GM18526 (cell line): Measurements from ENCODE around the gene COX17.

Experiments used
- POLR2A ChIP-seq: IDR thresholded peaks from 3 replicates; pipeline ENCODE4 v1.6.1; 2011; ENCODE audit not compliant: insufficient read length; ENCODE audit errors: extremely low read depth

COX17 gene

DNA sequence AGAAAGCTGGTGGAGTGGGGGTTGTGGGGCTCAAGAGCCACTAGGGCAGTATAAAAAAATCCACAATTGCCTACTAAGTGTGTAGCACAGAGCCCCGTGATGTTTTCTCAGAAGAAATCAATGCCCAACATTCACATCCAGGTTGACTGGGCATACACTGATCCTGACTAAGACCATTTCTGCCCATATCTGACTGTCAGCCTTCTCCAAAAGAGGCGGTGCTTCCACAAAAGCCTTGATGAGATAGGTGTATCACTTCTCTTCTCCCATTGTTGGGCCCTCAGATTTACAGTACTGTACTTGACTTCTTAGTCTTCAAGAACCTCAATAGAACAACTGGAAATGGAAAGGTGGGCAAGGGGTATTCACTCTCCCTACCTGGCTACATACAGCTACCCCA lies 18.2 kb downstream of the COX17 start:
- TF ChIP-seq POLR2A, result no peak

DNA sequence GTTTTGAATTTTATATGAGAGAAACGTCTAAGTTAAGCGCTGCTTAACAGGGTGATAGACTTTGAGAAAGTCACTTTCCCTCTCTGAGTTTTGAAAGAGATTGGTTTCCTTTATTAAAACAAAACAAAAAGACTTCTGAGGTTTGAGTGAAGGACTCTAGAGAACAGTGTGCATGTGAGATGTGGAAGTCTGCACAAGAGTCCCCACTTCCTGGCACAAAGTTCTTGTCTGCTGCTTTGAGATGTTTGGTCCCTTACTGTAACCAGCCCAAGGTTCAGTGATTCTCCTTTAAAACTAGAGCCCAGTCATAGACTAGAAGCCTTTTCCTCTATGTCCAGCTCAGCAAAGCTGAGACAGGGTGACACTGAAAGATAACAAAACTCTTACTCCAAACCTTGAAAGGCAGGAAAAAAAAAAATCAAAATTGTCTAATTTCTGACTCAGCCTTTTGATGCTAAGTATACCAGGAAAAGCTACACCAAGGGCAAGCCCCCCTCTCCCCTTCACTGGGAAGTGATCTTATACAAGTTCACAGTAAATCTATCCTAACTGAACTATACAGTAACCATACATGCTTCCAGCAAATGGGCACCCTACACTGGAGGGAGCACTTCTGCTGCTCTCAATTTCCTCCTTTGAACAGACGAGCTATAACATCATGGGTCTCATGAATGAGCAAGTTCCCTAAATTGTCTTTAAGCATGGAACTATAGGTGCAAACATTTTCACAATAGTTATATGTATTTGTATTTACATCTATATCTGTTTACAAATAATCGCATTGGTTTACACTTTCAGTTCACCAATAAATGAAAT lies 19.1 kb downstream of the COX17 start:
- no peak for TF ChIP-seq POLR2A

DNA sequence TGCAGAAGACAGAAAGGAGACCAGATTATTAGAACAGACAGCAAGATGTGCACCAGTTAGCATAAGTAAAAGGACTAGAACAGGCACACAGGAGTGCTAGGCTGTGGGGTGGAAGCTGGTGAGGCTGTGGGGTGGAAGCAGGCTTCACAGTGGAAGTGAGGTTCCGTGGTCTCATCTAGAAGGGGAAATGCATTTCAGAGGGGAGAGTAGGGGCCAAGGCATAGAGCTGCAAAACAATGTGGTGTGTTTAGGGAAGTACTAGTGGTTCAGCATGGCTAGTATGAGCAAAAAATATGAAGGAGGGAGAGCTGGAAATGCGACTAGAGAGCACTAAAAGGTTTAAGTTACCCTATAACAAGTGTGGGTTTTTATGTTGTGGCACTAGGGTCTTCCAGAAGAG lies 23.3 kb downstream of the COX17 start:
- no peak for TF ChIP-seq POLR2A

DNA sequence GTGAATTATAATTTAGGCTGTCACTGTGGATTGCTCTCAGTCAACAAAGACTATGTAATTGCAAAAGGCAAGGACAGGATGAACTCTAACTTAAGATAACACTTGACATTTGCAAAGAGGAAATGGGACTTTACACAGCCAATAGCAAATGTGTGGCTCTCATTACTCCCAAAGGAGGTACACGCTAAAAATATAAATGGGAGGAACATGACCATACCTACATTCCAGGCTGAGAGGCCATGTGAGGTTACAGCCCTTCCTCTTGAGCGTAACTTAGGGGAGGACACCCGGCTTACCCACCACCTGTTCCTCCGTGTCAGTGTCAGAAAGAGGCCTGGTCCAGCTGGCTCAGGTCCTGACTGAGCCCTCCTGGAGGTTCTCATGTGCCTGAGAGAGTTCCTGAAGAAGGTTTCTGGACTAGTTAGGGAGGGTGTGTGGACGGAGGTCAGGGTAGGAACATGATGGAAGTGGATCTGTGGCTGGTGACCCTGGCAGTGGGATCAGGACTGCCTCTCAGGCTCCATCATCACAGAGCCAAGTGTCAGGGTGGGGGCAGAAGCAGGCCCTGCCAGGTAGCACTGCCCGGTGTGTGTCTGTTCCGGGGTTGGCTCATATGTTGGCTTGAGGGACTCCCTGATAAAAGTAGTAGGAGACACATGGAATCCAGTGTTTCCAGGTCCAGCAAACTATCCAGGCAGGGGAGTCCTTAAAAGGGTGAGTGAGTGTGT lies 24.7 kb downstream of the COX17 start:
- no peak for TF ChIP-seq POLR2A

DNA sequence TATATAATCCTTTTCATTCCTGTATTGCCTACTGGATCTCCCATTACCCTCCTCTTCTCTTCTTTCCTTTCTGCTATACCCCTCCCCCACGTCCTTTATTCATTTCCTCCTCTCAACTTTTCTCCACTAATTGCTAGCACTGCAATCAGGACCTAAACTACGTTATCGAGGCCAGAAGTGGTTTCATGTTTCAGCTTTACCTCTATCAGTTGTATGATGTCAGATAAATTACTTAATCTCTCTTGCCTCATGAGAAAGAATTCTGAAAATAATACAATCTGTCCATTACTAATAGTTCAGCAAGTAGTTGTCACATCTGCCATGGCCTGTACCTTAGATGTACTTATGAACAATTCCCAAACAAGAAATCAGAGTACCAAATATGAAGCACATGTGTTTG lies 27.4 kb downstream of the COX17 start:
- TF ChIP-seq POLR2A, result no peak

DNA sequence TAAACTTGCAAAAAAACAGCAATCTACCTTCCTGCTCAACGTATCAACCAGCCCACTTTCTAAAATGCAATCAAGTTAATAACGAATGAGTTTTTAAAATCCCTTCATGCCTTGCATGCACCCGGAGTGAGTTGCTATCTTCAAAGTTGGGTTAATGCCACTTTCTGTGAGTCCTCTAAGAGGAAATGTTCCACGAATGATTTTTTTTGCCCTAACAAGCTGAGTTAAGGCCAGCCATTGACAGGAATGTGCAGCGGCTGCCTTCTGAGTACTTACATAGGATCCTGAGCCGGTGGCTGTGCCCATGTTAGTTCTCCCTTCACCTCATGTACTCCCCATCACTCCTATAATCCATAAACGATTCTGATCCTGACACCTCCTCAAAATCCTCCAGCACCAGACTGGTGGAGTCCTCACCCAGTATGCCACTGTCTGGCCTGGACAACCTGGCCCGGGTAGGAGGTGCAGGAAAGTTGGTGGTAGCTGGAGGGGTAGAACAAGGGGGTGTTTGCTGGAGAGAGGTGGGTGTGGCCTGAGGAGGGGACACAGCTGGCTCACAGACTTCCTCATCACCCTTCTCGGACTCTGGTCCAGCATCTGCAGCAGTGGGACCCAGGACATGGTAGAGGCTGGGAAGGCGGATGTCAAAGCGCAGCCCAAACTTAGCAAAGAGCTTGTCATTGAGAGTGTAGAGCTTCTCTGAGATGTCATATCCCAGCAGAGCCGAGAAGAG lies 29.2 kb downstream of the COX17 start:
- TF ChIP-seq POLR2A, result no peak

DNA sequence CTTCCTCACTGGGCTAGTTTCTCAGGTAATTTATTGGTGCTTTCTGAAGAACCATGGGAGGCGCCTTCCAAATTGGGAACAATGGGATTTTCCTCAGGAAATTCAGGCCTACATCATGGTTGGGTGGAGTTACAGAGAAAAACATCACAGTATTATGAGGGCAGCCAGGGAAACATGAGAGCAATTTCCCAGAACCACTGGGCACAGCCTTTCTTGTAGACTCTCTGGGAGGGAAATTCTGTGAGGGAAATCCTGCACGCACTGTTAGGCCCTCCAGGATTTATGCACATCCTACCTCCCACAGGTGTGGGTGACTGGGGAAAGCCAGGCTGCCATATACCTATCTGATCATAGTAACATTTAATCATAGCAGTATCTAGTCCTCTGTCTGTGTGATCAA lies 30.0 kb downstream of the COX17 start:
- no peak for TF ChIP-seq POLR2A

DNA sequence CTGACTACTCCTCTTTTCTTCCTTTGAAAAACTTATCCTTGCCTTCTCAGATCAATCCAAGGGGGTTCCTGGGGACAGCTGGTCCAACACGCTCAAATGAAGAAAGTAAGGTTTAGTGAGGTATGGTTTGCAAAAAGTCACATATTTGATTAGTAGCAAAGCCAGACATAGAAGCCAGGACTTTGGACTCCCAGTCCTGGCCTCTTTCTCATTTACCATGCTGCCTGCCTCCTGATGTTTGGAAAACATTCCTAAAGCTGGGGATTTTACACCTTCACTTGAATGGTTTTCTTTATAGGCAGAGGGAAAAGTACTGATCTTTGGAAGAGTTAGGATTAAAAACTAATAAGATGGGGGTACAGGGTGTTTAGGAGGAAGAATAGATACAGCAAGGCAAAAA lies 31.4 kb downstream of the COX17 start:
- TF ChIP-seq POLR2A, result no peak

DNA sequence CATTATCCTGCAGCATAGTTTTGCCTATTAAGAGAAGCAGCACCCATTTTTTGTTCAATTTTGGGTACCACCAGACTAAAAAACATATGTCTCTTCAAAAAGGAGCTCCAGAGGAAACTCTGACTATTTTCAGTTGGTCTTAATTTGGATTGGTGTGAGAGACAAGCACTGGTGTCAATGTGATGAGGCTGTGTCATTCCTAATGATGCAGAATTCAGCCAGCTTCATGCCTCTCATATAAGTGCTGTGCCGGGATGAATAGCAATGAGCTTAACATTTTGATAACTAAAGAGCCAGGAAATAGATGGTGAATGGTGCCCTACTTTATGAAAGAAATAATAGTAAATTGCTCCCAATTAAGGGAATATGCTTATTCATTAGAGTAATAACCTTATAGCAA lies 32.7 kb downstream of the COX17 start:
- no peak for TF ChIP-seq POLR2A

DNA sequence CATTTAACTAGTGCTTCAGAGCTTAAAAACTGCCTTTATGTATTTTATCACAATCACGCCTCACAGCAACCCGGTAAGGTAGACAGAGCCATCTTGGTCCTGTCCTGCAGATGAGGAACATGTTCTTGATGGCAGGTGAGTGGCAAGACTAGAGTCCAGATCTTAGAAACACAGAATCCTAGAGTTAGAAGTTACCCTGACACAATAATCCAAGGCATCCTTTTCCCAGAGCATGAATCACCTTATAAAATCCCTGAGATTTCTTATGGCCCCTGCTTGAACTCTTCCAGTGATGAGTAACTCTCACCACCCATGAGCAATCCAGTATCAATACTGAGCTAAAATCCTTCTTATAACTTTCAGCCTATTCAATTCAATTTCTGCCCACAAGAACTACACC lies 33.7 kb downstream of the COX17 start:
- no peak for TF ChIP-seq POLR2A

DNA sequence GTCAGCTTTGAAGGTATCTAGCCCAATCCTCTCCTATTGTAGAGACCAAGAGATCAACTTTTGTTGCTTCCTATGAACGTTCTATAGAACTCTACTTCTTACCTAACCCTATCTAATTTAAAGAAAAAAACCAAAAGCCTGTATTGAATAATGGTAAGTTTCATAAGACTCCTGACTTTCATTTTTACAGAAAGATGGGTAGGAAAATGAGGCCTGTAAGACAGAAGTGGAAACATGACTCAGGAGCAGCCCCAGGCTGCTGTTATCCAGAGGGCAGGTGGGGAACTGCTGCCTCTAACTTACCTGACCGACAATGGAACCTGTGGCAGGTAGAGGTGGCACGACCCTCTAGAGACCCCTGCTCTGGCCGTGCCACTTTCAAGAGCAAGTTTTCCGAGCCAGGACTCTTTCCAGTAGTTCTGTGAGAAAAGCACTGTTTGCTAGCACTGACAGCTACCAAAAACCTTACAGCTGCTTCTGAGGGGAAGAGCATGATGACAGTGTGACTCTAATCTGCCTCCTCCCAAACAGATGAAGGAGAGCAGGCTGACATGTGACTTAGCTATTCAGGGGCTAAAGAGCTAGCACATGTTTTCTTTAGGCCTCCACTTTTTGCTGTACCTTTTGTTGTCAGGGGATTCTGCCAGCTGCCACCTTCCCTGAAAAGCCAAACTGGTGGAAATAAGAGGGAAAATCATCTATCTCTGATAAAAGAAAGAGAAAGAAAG lies 34.3 kb downstream of the COX17 start:
- TF ChIP-seq POLR2A, result no peak

DNA sequence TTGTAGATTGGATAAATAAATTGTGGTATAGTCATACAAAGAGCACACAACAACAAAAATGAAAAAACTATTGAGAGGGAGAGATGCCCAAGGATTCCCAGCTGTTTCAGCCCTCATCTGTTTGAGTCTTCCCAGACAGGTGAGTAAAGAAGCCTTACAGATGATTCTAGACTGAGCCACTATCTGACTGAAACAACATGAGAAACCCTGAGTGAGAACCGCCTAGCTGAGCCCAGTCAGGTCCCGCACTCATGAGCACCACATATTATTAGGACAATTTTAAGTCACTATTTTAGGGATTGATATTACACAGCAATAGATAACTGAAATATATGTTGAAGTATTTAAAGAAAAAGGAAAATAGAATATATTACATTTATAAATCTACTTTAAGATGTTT lies 35.8 kb downstream of the COX17 start:
- no peak for TF ChIP-seq POLR2A

DNA sequence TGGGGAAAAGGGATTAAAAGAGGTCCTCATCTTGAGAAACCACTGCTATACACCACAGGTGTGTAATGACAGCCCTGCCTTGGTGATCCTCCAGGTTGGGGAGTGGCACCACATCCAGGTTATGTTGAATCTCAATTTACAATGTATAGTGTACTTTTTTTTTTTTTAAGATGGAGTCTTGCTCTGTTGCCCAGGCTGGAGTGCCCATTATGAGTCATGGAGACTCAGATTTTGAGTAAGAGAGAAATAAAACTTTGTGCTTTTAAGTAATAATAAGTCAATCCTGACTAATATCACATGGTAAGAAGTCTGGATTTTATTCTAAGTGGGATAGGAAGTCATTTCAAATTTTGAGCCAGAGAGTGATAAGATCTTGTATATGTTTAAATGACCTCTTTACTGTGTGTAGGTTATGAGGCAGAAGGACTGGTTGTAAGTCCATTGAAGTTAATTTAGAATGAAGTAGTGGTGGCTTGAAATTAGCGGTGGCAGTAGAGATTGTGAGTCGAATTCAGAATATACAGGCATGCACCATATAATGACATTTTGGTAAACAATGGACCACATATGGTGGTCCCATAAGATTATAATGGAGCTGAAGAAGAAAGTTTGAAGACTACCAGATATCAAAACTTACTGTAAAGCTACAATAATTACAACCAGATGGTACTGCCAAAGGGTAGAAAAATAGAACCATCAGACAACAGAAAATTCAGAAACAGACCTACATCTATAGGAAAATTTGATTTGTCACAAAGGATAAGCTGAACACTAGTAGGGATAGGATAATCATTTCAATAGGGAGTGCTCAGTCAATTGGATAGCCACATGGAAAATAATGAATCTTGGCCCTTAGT lies 37.5 kb downstream of the COX17 start:
- TF ChIP-seq POLR2A, result no peak

DNA sequence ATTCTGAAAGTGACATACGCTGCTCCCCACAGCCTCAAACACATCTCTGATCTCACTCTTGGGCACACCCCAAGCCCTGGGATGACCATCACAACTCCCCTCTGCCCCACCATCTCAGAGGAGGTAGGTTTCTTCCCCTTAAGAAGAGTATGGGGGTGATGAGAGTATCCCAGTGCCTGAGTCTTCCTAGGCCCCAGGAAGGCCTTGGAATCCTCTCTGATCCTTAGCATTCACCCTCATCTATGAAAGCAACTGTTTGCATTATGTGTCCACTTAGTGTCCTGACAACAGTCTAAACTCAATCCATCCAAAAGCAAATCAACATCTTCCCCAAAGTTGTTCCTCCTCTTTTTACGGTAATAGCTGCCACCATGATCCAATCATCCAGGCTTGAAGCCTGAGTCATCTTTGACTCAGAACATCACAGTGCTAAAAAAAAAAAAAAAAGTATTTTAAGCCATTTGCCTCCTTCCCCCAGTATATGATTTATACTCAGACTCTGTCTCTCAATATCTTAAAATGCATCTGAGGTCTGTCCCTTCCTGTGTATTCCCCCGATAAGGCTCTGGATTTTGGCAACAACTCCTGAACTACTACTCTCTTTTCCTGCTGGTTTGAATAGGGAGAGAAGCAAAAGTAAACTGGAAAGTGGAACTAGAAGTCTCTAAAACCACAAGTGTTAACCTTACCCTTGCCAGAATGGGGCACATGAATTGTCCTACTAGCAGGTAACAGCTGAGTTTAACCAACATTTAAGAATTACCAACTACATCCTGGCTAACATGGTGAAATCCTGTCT lies 39.3 kb downstream of the COX17 start:
- TF ChIP-seq POLR2A, result no peak
